PC-3 (cell line): ENCODE data around the gene DGUOK.

ENCODE experiments used
- EZH2 ChIP-seq: fragments of 300-600 bp; sonication (generic); IDR thresholded peaks from one replicate; pipeline ENCODE4 v1.6.1; 2017; ENCODE audit warnings: antibody characterized with exemption, mild to moderate bottlenecking, low read length; ENCODE audit not compliant: unreplicated experiment
- TF ChIP-seq, protein P1 (sequence below): fragments of 300-600 bp; sonication (generic); conservative IDR thresholded peaks from 2 replicates; pipeline ENCODE4 v1.5.1; 2017; ENCODE audit warnings: antibody characterized with exemption, low read depth, mild to moderate bottlenecking, low read length

DNA sequence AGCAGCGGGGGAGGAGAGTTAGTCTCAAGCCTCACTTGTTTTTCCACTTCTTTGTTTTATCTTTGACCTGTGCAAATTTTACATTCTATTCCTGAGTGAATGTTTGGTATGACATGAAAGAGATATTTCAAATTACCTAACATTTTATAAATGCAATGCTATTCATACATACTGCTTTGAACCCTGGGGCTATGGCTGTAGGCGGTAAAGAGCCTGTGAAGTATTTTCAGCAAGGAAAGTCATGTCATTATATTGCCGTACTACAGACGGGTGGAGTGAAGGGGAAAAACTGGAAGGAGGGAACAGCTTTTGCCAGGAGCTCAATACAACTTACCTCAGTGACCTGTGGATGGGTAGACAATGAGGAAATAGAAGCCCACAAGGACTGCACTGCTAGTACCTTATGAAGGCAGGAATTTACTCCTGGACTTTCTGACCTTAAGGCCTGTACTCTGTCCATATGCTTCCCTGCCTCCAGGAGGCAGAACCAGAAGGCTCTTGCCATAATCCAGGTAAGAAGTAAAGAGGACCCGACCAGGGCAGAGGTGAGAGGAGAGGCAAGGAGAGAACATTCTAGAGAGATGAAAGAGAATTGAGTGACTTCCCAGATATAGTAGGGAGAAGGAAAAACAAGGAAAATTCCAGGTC lies 29.7 kb downstream of the DGUOK start:
- TF ChIP-seq, protein P1, sequence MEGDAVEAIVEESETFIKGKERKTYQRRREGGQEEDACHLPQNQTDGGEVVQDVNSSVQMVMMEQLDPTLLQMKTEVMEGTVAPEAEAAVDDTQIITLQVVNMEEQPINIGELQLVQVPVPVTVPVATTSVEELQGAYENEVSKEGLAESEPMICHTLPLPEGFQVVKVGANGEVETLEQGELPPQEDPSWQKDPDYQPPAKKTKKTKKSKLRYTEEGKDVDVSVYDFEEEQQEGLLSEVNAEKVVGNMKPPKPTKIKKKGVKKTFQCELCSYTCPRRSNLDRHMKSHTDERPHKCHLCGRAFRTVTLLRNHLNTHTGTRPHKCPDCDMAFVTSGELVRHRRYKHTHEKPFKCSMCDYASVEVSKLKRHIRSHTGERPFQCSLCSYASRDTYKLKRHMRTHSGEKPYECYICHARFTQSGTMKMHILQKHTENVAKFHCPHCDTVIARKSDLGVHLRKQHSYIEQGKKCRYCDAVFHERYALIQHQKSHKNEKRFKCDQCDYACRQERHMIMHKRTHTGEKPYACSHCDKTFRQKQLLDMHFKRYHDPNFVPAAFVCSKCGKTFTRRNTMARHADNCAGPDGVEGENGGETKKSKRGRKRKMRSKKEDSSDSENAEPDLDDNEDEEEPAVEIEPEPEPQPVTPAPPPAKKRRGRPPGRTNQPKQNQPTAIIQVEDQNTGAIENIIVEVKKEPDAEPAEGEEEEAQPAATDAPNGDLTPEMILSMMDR, result no peak
- TF ChIP-seq EZH2, result no peak
